HAP-1 (cell line): ENCODE results near the gene PSME4.
"Not testable (repeated sequence)": the region's sequence is repeated elsewhere in the genome, so short reads cannot be mapped to it uniquely, and the experiment has no call there.

Source experiments
- DNase-seq, 2 experiments: peaks; one replicate each; pipeline ENCODE4 v3.0.0-alpha.2; 2016 to 2020; ENCODE audit warnings: low spot score in 2 of 2
- H3K27me3 ChIP-seq: fragments of 250-450 bp; sonication (Bioruptor Pico); 2 replicates; pipeline ENCODE4 v1.5.1; 2020; ENCODE audit warnings: low read depth, mild to moderate bottlenecking, moderate library complexity
- H3K36me3 ChIP-seq: fragments of 250-450 bp; sonication (Bioruptor Pico); replicated peaks from 2 replicates; pipeline ENCODE4 v1.5.1; 2020; ENCODE audit warnings: mild to moderate bottlenecking
- H3K4me1 ChIP-seq: fragments of 250-450 bp; sonication (Bioruptor Pico); 2 replicates; pipeline ENCODE4 v1.5.1; 2020; ENCODE audit warnings: mild to moderate bottlenecking
- H3K4me3 ChIP-seq: fragments of 250-450 bp; sonication (Bioruptor Pico); 2 replicates; pipeline ENCODE4 v1.5.1; 2020; ENCODE audit warnings: mild to moderate bottlenecking, moderate library complexity
- H3K9me3 ChIP-seq: fragments of 250-450 bp; sonication (Bioruptor Pico); 2 replicates; pipeline ENCODE4 v1.5.1; 2020; ENCODE audit warnings: mild to moderate bottlenecking, moderate library complexity
- in situ Hi-C: fragments of 300-500 bp; cut with MboI; formaldehyde crosslinking; loops from 3 replicates; pipeline ENCODE4 v1.14.3; 2020; ENCODE audit warnings: low sequenced_read_pairs, inconsistent platforms, mixed read lengths

Gene PSME4

DNA sequence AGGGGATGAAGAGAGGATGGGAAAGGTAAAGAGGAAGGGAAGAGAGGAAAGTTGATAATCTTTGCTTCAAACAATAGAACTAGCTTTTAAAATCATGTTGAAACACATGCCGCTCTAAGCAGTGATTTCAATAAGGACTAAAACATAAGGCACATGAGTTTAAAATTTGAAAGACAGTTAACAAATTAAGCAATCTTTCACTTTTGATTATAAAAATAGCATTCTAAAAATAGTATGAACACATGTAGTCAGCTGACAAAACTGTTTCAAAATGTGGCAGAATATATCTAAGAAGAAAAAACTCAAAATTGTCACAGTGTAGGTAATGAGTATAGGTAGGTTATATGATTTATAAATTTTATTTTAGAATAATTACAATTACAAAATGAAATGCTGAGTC, 25.3 kb downstream of the PSME4 start:
- in situ Hi-C loops, result no loop called here
- peaks cover 48% of the 10 kb centered on the region for H3K36me3 ChIP-seq

DNA sequence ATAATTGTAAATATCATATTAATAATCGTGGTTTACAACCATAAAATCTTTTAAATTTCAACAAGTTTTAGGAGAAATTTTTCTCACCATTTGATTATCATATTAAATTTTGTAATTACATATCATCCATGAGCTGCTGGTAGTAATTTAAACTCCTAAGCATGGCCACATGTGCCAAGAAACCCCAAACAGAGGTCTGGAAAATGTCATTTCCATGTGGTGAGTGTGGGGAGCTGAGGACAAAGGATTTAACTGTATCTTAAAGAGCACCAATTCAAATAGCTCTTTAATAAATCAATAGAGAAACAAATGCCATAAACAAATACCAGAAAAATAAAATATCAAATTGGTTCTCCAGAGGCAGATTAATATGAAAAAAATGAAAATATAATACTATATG, 26.3 kb downstream of the PSME4 start:
- no peak for DNase-seq
- H3K4me3 ChIP-seq, result no peak overlapping the region
- H3K9me3 ChIP-seq, result no peaks in the 10 kb centered on the region
- peaks cover 57% of the 10 kb centered on the region for H3K36me3 ChIP-seq
- in situ Hi-C loops, result no loop called here
- peaks cover under 1% of the 10 kb centered on the region; the same call in 1 of the 2 replicates for H3K4me1 ChIP-seq
- no peaks in the 10 kb centered on the region for H3K27me3 ChIP-seq

More for the DNA sequence above, 25.3 kb downstream of the PSME4 start:
- Histone ChIP-seq H3K4me3 (no peak overlapping the region), H3K4me1 (peaks cover 3% of the 10 kb centered on the region; the same call in 1 of the 2 replicates), H3K9me3 (no peaks in the 10 kb centered on the region), H3K27me3 (no peaks in the 10 kb centered on the region)
- DNase-seq, result no peak

DNA sequence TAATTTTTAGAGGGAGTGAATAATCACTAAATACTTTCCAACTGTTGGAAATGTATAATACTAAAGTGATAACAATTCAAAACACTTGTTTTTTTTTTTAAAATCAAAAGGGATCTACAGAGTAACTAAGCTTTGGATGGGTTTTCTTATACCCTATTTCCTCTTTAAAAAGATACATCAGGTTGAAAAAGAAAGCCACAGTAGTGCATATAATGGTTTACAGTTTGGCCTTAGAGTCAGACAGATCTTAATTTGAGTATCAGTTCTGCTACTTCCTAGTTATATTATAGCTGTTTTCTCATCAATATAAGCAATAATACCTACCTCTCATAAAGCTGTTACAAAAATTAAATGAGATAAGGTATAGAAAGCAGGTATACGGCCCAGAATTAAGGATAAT, 28.5 kb downstream of the PSME4 start:
- in situ Hi-C loops, result no loop called here
- Histone ChIP-seq H3K9me3 (no peaks in the 10 kb centered on the region), H3K27me3 (no peaks in the 10 kb centered on the region), H3K4me3 (no peak overlapping the region), H3K4me1 (no peaks in the 10 kb centered on the region), H3K36me3 (peaks cover 51% of the 10 kb centered on the region)
- no peak for DNase-seq

DNA sequence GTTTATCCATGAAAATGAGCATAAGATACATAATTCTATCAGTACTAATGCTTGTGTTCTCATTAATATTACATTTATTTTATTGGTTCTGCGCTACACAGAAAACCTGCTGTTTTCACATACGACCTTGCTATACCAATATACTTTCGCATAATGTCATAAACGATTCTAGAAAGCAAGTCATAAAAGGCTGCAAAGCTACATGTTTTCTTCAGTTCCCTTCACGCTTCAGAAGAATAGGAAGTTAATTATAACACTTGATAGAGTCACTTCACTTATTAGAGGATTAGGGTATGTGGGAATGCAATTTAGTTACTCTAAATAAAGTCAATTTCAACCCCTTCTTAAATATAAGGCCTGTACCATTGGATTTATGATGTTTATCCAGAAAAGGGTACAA, 29.0 kb downstream of the PSME4 start:
- H3K36me3 ChIP-seq, result peaks cover 51% of the 10 kb centered on the region
- H3K9me3 ChIP-seq, result no peaks in the 10 kb centered on the region
- DNase-seq, result no peak
- in situ Hi-C loops, result no loop called here
- no peak overlapping the region for H3K4me3 ChIP-seq
- no peaks in the 10 kb centered on the region for H3K27me3 ChIP-seq
- no peaks in the 10 kb centered on the region for H3K4me1 ChIP-seq

DNA sequence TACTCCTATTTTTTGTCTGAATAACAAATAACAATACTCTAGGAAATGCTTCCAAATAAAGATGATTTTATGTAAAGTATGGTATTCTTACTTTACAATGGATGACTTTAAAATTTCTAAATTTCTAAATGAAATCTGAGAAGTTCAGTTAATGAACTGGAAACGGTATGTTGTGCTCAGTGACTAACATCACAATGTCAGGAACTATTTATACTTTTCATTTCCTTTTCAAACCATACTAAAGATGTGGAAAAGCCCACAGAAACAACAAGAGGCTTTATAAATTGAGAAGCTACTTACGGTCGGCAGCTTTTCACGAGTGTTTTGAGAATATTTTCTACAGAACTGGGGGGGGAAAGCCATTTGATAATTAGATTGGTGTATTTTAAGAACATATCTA, 31.1 kb downstream of the PSME4 start:
- in situ Hi-C loops, result no loop called here
- no peak overlapping the region for H3K4me3 ChIP-seq
- no peak for DNase-seq
- no peaks in the 10 kb centered on the region for H3K9me3 ChIP-seq
- H3K27me3 ChIP-seq, result no peaks in the 10 kb centered on the region
- H3K4me1 ChIP-seq, result no peaks in the 10 kb centered on the region
- H3K36me3 ChIP-seq, result peaks cover 48% of the 10 kb centered on the region

DNA sequence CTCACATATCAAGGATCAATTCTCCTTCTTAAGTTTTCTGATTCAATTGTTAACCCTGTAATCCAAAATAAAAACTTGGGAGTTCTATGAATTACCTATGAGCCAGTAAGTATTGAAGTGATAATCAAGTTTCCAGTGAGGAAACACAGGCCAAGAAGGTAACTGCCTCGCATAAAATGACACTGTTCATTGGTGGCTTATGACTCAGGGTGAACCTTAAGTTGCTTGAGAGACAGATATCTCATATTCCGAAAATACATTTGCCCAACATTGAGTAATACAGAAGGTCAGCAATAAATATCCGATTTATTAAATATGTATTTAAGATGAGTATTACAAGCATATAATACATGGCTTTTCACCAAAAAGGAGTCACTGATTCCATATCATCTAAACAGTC, 31.9 kb downstream of the PSME4 start:
- no peaks in the 10 kb centered on the region for H3K27me3 ChIP-seq
- no peaks in the 10 kb centered on the region for H3K4me1 ChIP-seq
- H3K4me3 ChIP-seq, result no peak overlapping the region
- no peak for DNase-seq
- peaks cover 56% of the 10 kb centered on the region for H3K36me3 ChIP-seq
- in situ Hi-C loops, result no loop called here
- H3K9me3 ChIP-seq, result no peaks in the 10 kb centered on the region

DNA sequence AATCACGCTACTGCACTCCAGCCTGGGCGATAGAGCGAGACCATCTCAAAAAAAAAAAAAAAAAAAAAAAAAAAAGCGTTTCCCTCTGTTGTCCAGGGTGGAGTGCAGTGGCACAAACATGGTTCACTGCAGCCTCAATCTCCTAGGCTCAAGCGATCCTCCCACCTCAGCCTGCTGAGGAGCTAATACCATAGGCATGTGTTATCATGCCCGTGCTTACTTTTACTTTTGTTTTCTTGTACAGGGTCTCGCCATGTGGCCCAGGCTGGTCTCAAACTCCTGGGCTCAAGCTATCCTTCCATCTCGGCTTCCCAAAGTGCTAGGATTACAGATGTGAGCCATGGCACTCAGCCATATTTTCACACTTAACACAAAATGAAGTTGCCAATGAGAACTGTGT, 37.5 kb downstream of the PSME4 start:
- Histone ChIP-seq H3K36me3 (peaks cover 71% of the 10 kb centered on the region), H3K4me3 (no peak overlapping the region), H3K27me3 (no peaks in the 10 kb centered on the region), H3K4me1 (no peaks in the 10 kb centered on the region), H3K9me3 (no peaks in the 10 kb centered on the region)
- in situ Hi-C loops, result no loop called here
- no peak for DNase-seq

DNA sequence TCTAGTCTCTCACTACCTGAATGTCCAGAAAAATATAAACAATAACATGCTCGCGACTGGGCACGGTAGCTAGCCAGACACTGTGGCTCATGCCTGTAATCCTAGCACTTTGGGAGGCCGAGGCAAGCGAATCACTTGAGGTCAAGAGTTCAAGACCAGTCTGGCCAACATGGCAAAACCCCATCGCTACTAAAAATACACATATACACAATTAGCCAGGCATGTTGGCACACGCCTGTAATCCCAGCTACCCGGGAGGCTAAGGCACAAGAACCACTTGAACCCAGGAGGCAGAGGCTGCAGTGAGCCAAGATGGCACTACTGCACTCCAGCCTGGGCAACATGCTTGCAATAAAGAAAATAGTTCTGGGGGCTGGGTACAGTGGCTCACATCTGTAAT, 44.5 kb downstream of the PSME4 start:
- H3K36me3 ChIP-seq, result peaks cover 72% of the 10 kb centered on the region
- H3K9me3 ChIP-seq, in situ Hi-C loops, H3K27me3 ChIP-seq, DNase-seq, H3K4me1 ChIP-seq, H3K4me3 ChIP-seq: not testable (repeated sequence)

DNA sequence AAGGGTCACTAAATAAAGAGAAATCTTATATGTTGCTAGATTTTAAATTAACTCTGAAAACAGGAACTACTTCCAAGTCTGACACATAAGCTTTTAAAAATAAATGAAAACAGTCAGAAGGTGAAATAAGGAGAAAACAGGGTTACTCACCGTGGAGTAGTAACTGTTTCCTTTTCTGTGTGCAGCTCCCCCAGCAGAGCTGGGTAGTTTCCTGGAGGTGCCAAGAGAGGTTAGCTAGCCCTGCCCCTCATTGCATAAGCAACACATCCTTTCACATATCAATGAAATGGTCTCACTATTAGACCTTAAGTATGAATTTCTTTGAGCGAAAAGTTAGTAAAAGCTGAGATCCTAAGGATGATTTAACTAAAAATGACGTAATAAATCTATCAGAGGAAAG, 57.1 kb downstream of the PSME4 start:
- in situ Hi-C loops, result no loop called here
- peaks cover 26% of the 10 kb centered on the region for H3K36me3 ChIP-seq

DNA sequence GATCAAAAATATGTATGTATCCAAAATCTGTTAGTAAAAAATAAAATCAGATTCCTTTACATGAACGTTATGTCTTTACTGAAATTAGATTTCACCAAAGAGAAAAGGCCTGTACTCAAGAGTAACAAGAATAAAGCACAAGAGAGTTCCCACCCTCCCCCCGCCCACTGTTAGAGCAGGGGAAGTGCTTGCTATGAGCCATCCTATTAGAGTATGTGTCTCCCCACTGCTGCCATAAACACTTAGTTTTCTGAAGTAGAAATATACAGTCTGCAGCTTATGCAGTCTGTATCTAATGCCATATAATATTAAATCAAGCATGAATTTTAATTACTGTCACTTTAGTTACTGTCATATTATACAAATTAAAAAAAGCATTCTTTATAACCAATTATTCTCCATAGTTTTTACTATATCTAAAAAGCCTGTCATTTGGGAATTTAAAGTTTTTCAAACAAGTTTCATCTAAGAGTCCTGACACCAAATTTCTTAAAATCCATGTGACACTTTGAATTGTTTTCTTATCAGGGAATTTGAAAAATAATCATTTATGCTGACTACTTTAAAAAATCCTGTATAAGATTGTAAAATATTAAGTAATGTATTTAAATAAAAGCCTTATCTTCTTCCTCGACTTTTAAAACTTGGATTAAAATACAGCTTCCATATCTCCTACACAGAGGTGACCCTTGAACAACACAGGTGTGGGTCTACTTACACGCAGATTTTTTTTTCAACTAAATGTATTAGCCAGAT, 59.2 kb downstream of the PSME4 start:
- Histone ChIP-seq H3K27me3 (no peaks in the 10 kb centered on the region), H3K4me1 (no peaks in the 10 kb centered on the region), H3K36me3 (peaks cover 30% of the 10 kb centered on the region), H3K9me3 (no peaks in the 10 kb centered on the region), H3K4me3 (no peak overlapping the region)
- in situ Hi-C loops, result no loop called here
- no peak for DNase-seq

More for the DNA sequence above, 57.1 kb downstream of the PSME4 start:
- Histone ChIP-seq H3K4me3 (no peak overlapping the region), H3K27me3 (no peaks in the 10 kb centered on the region), H3K9me3 (no peaks in the 10 kb centered on the region), H3K4me1 (no peaks in the 10 kb centered on the region)
- DNase-seq, result no peak

DNA sequence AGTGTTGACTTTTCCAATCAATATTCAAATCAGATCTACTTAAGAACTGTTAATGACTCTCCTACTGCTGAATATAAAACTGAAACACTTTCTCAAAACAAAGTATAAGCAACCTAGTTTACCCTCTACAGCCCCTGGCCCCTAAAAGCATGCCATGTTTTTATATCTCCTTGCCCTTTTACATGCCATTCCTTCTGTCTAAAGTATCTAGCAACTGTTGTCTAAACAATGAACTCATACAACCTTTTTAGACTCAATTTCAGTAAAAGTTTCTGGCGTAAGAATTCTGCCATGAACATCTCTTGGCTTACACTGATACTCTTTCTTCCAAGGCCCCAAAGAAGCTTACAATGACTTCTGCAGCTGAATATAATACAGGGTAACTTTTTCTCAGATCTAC, 63.2 kb downstream of the PSME4 start:
- no peak for DNase-seq
- Histone ChIP-seq H3K9me3 (no peaks in the 10 kb centered on the region), H3K4me3 (no peak overlapping the region), H3K36me3 (peaks cover 58% of the 10 kb centered on the region), H3K4me1 (no peaks in the 10 kb centered on the region), H3K27me3 (no peaks in the 10 kb centered on the region)
- in situ Hi-C loops, result no loop called here

DNA sequence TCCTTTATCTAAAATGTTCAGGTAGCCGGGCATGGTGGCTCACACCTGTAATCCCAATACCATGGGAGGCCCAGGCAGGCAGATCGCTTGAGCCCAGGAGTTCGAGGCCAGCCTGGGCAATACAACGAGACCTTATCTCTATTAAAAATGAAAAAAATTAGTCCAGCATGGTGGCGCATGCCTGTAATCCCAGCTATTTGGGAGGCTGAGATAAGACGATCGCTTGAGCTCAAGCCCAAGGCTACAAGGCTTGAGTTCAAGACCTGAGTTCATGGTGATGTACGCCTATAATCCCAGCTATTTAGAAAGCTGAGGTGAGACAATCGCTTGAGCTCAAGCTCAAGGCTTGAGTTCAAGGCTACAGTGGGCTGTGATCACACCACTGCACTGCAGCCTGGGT, 65.4 kb downstream of the PSME4 start:
- DNase-seq, result no peak
- H3K4me1 ChIP-seq, result no peaks in the 10 kb centered on the region
- H3K27me3 ChIP-seq, result no peaks in the 10 kb centered on the region
- in situ Hi-C loops, result no loop called here
- H3K4me3 ChIP-seq, result no peak overlapping the region
- H3K9me3 ChIP-seq, result no peaks in the 10 kb centered on the region
- H3K36me3 ChIP-seq, result peaks cover 71% of the 10 kb centered on the region

DNA sequence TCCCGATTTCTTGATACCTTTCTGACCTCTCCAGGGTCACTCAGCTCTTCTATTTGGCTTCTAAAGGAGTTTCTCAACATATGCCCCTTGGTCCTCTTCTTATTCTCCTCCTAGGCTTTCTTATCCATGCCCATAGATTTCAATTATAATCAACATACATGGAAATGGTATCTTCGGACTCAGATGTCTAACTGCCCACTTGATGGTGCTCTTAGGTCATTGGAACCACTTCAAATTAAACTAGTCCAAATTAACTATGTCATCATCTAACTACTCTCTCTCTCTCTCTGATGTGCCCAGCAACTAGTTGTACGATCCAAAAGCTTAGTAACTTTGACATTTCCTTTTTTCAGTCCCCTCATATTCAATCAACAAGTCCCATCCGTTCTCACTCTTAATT, 67.8 kb downstream of the PSME4 start:
- DNase-seq, result no peak
- no peaks in the 10 kb centered on the region for H3K27me3 ChIP-seq
- no peaks in the 10 kb centered on the region for H3K9me3 ChIP-seq
- H3K36me3 ChIP-seq, result peaks cover 77% of the 10 kb centered on the region
- no peaks in the 10 kb centered on the region for H3K4me1 ChIP-seq
- H3K4me3 ChIP-seq, result no peak overlapping the region
- in situ Hi-C loops, result no loop called here

DNA sequence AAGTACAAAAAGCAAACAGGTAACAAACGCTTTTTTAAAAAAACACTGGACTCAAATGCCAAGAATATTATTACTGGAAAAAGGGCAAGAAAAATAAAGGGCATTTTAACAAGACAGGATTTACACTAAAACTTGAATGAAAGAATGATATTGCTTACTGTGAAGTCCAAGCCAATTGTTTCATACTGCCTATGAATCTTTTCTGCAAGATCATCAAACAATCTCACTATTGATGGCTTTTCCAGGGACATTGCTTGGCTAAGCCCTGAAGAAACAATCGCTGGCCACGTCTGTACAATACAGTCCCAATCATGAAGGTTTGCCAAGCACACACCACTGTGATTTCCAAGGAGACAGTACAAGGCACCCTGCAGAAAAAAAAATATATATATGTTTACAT, 69.6 kb downstream of the PSME4 start:
- Histone ChIP-seq H3K4me3 (no peak overlapping the region), H3K27me3 (no peaks in the 10 kb centered on the region), H3K4me1 (no peaks in the 10 kb centered on the region), H3K36me3 (peaks cover 67% of the 10 kb centered on the region), H3K9me3 (no peaks in the 10 kb centered on the region)
- no peak for DNase-seq
- in situ Hi-C loops, result no loop called here

DNA sequence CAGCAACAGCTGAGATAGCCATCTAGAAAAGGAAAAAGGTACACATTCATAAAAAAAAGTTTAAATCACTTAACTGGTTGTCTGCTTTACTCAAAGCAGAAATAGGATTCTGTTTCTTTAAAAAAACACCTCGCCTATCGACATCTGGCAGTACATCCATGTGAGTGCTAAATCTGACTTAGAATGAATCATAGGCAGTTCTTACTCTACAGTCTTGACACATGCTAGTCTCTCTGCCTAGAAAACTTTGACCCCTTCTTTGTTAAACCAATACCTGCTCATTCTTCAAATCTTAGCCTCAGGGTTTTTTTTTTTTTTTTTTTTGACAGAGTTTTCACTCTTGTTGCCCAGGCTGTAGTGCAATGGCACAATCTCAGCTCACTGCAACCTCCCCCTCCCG, 73.9 kb downstream of the PSME4 start:
- Histone ChIP-seq H3K9me3 (no peaks in the 10 kb centered on the region), H3K4me1 (no peaks in the 10 kb centered on the region), H3K36me3 (peaks cover 68% of the 10 kb centered on the region), H3K4me3 (no peak overlapping the region), H3K27me3 (no peaks in the 10 kb centered on the region)
- in situ Hi-C loops, result no loop called here
- no peak for DNase-seq
